Activated B cell treated with CpG ODN at 0.5 μM for 24 hours (primary cell): ENCODE data around the gene DVL1. TPM values are rescaled to one million over a fixed set of nuclear protein-coding genes. Genes with fewer than 3 reads are reported as not detected.
A peak's percentile ranks its signal among the peaks of the same experiment; 100 is the strongest.

Source experiments
- ATAC-seq: fragments of 200-7000 bp; cut with Tn5 transposase; one replicate; pipeline ENCODE4 v1.10.0; 2021; ENCODE audit warnings: low read depth, mild to moderate bottlenecking, moderate library complexity
- CTCF ChIA-PET: fragments of 350-600 bp; sonication (Branson Sonifier 250); formaldehyde crosslinking; loops from one replicate; lab custom pipeline; 2021; ENCODE audit warnings: antibody characterized with exemption; lab: Charles Lee
- POLR2A ChIA-PET: fragments of 350-600 bp; sonication (Branson Sonifier 250); formaldehyde crosslinking; loops from one replicate; lab custom pipeline; 2021; ENCODE audit warnings: antibody characterized with exemption; lab: Charles Lee
- DNase-seq: peaks from one replicate; pipeline ENCODE4 v3.0.0; 2022
- H3K27ac Mint-ChIP-seq: one replicate; pipeline ENCODE4 v1.8.0; 2020; ENCODE audit warnings: mixed read lengths
- H3K27me3 Mint-ChIP-seq: one replicate; pipeline ENCODE4 v1.8.0; 2021; ENCODE audit warnings: mixed read lengths
- H3K36me3 Mint-ChIP-seq: one replicate; pipeline ENCODE4 v1.8.0; 2021; ENCODE audit warnings: low read depth, mixed read lengths
- H3K4me1 Mint-ChIP-seq: one replicate; pipeline ENCODE4 v1.8.0; 2021; ENCODE audit warnings: mixed read lengths
- H3K4me3 Mint-ChIP-seq: one replicate; pipeline ENCODE4 v1.8.0; 2020; ENCODE audit warnings: mild to moderate bottlenecking, mixed read lengths
- H3K9me3 Mint-ChIP-seq: one replicate; pipeline ENCODE4 v1.8.0; 2020; ENCODE audit warnings: mixed read lengths
- CTCF ChIP-seq: fragments of 200-600 bp; IDR thresholded peaks from one replicate; pipeline ENCODE4 v1.8.0; 2022; ENCODE audit warnings: antibody characterized with exemption, mild to moderate bottlenecking
- intact Hi-C: fragments of 100-400 bp; cut with micrococcal nuclease; formaldehyde crosslinking; loops from one replicate; pipeline ENCODE4 v1.15.1; 2024
- total RNA-seq: library from RNA; stranded (reverse); gene quantifications from 2 replicates; pipeline ENCODE4 v1.2.3, GENCODE V29; 2022

DVL1 gene
- total RNA-seq, 1 donor from 2014 or later = 29.3 TPM

- H3K36me3 Mint-ChIP-seq = peaks cover 7% of the 10 kb centered on the region
- H3K27me3 Mint-ChIP-seq = no peaks in the 10 kb centered on the region
- H3K4me1 Mint-ChIP-seq = peaks cover 30% of the 10 kb centered on the region
- intact Hi-C loops = no loop called here
- CTCF ChIA-PET = interaction anchor here (0.6 kb wide), 1 partner anchor 34 kb away, joined by 3 read pairs; no protein-coding TSS in a partner anchor
- ATAC-seq (peak; percentile 25), DNase-seq (no peak)
- H3K27ac Mint-ChIP-seq = peak overlapping the region; percentile 53
- no peak for TF ChIP-seq CTCF
- no peaks in the 10 kb centered on the region for H3K9me3 Mint-ChIP-seq
- POLR2A ChIA-PET = no interaction called here
- H3K4me3 Mint-ChIP-seq = peak overlapping the region; percentile 41
Observed at GRCh38 chr1:1330366-1331067, 18.7 kb downstream of the DVL1 start.

GRCh38 chr1:1329304-1330210 lies 19.7 kb downstream of the DVL1 start:
- Mint-ChIP-seq H3K4me1 (peaks cover 33% of the 10 kb centered on the region), H3K4me3 (no peak overlapping the region), H3K9me3 (no peaks in the 10 kb centered on the region), H3K27ac (no peak overlapping the region), H3K27me3 (no peaks in the 10 kb centered on the region), H3K36me3 (peaks cover 7% of the 10 kb centered on the region)
- ChIA-PET CTCF (interaction anchor here (0.6 kb wide), 1 partner anchor 35 kb away, joined by 3 read pairs; no protein-coding TSS in a partner anchor), POLR2A (no interaction called here)
- intact Hi-C loops = no loop called here
- TF ChIP-seq CTCF = no peak
- ATAC-seq = no peak
- DNase-seq = no peak

GRCh38 chr1:1328254-1328653 lies 21.0 kb downstream of the DVL1 start:
- ChIA-PET CTCF (no interaction called here), POLR2A (no interaction called here)
- TF ChIP-seq CTCF = no peak
- H3K4me1 Mint-ChIP-seq = peaks cover 39% of the 10 kb centered on the region
- no peak overlapping the region for H3K4me3 Mint-ChIP-seq
- intact Hi-C loops = no loop called here
- no peak for ATAC-seq
- peaks cover 9% of the 10 kb centered on the region for H3K36me3 Mint-ChIP-seq
- H3K27ac Mint-ChIP-seq = no peak overlapping the region
- no peak for DNase-seq
- H3K27me3 Mint-ChIP-seq = no peaks in the 10 kb centered on the region
- no peaks in the 10 kb centered on the region for H3K9me3 Mint-ChIP-seq

GRCh38 chr1:1327291-1327690 lies 21.9 kb downstream of the DVL1 start:
- H3K27ac Mint-ChIP-seq = no peak overlapping the region

More at GRCh38 chr1:1327291-1327690, 21.9 kb downstream of the DVL1 start:
- intact Hi-C loops = no loop called here
- ATAC-seq (no peak), DNase-seq (no peak)
- no peaks in the 10 kb centered on the region for H3K9me3 Mint-ChIP-seq
- ChIA-PET CTCF (no interaction called here), POLR2A (interaction anchor here (0.6 to 1.2 kb wide), 2 partner anchors 72 to 294 kb away, joined by 3 read pairs; partner anchors contain the start of gene CCNL2)
- H3K4me1 Mint-ChIP-seq = peaks cover 45% of the 10 kb centered on the region
- H3K4me3 Mint-ChIP-seq = no peak overlapping the region
- TF ChIP-seq CTCF = no peak
- peaks cover 9% of the 10 kb centered on the region for H3K36me3 Mint-ChIP-seq
- no peaks in the 10 kb centered on the region for H3K27me3 Mint-ChIP-seq
